Activated naive CD4-positive, alpha-beta T cell treated with anti-CD3 and anti-CD28 coated beads, Interleukin-2, amount 50 U/mL, for 72 hours (primary cell): ENCODE measurements around the gene VPS26B. TPM values are rescaled to one million over a fixed set of nuclear protein-coding genes. Genes with fewer than 3 reads are reported as not detected.
A peak's percentile ranks its signal among the peaks of the same experiment; 100 is the strongest.
"Not testable (repeated sequence)": the region's sequence is repeated elsewhere in the genome, so short reads cannot be mapped to it uniquely, and the experiment has no call there.

Source experiments
- ATAC-seq, 2 donors: fragments of 150-1000 bp; cut with Tn5 transposase; 2 replicates each; pipeline ENCODE4 v1.10.0; 2021; ENCODE audit warnings: mild to moderate bottlenecking in 2 of 2, moderate library complexity in 2 of 2
- DNase-seq, 2 donors: peaks; one replicate each; pipeline ENCODE4 v3.0.0; 2021 to 2022; ENCODE audit warnings: low spot score in 2 of 2
- H3K27ac Mint-ChIP-seq, 2 donors: one replicate each; pipeline ENCODE4 v1.8.0; 2022; ENCODE audit warnings: mild to moderate bottlenecking in 2 of 2, mixed read lengths in 2 of 2
- H3K36me3 Mint-ChIP-seq, 2 donors: one replicate each; pipeline ENCODE4 v1.8.0; 2022; ENCODE audit warnings: mixed read lengths in 2 of 2
- H3K9me3 Mint-ChIP-seq, 2 donors: one replicate each; pipeline ENCODE4 v1.8.0; 2022; ENCODE audit warnings: mixed read lengths in 2 of 2
- total RNA-seq, 2 donors: library from RNA; stranded (reverse); gene quantifications; one replicate each; pipeline ENCODE4 v1.2.3, GENCODE V29; 2022

Gene VPS26B
- total RNA-seq, 2 donors from 2014 or later, result 38.5 to 39.2 TPM

DNA sequence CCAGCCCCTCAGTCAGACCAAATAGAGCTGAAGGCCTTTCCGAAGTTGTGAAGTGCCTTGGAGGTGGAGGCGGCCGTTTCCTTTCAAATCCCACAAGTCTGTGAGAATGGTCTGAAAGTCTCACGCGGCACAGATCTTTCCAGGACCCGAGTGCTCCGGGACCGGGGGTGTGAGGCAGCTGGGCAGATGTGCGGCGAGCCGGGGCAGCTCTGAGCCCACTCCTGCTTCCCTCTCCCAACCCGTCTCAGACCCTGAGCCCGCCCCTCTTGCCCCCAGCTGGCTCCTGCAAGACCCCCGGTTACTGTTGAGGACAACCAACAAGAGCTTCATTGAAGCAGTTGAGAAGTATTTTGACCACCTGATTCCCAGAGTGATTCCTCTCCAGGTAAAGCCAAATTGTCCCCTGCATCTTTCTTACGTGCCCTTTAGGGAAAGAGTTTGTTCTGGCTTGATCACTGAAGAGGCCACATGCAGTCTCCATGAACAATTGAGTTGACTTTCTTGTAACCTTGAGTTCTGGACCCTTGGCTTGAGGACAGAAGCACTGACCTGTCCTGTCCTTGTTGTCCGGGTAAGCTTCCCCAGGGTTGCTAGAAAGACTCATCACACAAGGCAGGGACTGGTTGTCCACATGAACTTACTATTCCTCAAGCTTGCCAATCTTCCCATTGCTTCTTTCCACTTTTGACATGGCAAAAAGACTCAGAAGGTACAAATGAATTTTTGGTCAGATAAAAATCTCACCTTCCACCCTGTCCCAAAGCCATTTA, 59.2 kb downstream of the VPS26B start:
- no peak for ATAC-seq
- no peaks in the 10 kb centered on the region for H3K9me3 Mint-ChIP-seq
- DNase-seq, result no peak
- H3K27ac Mint-ChIP-seq, result peak overlapping the region in 1 of 2 donors; percentile 14
- peaks cover 0 to 13% of the 10 kb centered on the region in 2 donors for H3K36me3 Mint-ChIP-seq

DNA sequence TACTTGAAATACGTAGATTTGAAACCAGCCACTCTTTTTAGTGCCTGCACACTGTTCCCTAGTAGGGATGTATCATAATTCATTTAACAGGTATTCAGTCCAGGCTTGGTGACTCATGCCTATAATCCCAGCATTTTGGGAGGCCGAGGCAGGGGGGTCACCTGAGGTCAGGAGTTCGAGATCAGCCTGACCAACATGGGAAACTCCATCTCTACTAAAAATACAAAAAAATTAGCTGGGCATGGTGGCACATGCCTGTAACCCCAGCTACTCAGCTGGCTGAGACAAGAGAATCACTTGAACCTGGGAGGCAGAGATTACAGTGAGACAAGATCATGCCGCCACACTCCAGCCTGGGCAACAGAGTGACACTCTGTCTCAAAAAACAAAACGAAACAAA, 59.9 kb downstream of the VPS26B start:
- peak overlapping the region in 1 of 2 donors; percentile 14 for H3K27ac Mint-ChIP-seq
- ATAC-seq, DNase-seq, H3K9me3 Mint-ChIP-seq: not testable (repeated sequence)
- H3K36me3 Mint-ChIP-seq, result peaks cover 0 to 10% of the 10 kb centered on the region in 2 donors

DNA sequence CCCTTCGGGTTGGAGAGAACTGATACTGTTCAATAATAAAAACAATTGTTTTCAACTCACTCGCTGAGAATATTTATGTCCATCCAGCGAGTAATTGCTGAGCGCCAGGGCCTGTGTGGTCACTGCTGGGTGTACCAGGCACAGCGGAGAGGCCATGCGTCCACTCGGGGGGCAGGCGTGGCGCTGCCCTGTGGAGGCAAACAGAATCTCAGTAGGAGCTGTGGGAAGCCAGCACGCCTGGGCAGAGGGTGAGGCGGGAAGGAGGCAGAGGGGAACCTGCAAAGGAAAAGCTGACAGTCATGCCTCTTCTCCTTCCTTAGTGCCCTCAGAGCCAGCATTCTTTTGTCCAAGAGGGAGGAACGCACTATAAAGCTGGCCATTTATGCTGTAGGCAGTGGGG, 63.1 kb downstream of the VPS26B start:
- Mint-ChIP-seq H3K9me3 (no peaks in the 10 kb centered on the region), H3K36me3 (peaks cover 0 to 10% of the 10 kb centered on the region in 2 donors), H3K27ac (no peak overlapping the region)
- ATAC-seq, result no peak
- DNase-seq, result no peak

DNA sequence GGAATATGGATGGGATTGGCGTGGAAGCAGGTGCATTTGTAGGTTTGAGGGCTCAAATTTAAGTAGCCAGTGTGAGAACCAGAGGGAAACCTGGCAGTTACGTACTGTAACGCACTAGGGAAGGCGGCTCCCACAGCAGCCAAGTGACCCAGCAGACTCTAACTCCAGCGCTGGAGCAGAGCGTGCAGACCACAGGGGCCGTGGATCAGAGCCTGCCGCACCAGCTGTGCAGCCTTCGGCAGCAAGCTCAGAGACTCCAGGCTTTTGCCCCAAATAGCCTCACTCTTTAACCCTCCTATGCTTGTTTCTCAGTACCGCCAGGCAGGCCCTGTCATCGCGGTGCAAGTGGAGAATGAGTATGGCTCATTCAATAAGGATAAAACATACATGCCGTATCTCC, 64.0 kb downstream of the VPS26B start:
- ATAC-seq (no peak), DNase-seq (no peak)
- Mint-ChIP-seq H3K36me3 (peaks cover 0 to 10% of the 10 kb centered on the region in 2 donors), H3K9me3 (no peaks in the 10 kb centered on the region), H3K27ac (no peak overlapping the region)

DNA sequence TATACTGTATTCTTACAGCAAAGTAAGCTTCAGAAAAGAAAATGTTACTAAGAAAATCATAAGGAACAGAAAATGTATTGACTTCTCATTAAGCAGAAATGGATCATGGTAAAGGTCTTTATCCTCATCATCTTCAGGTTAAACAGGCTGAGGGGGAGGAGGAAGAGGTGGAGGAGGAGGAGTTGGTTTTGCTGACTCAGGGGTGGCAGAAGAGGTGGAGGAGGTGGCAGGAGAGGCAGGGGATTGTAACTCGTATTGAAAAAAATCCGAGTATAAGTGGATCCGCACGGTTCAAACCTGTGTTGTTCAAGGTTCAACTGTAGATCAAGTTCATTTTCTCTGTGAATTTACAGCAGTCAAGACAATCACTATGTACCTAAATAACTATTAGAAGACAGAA, 64.7 kb downstream of the VPS26B start:
- ATAC-seq (no peak), DNase-seq (no peak)
- peaks cover 0 to 3% of the 10 kb centered on the region in 2 donors for H3K36me3 Mint-ChIP-seq
- H3K27ac Mint-ChIP-seq, result peak overlapping the region in 1 of 2 donors; percentile 47
- no peaks in the 10 kb centered on the region for H3K9me3 Mint-ChIP-seq

GRCh38 chr11:134289789-134290188, 65.3 kb downstream of the VPS26B start:
- no peak for ATAC-seq
- Mint-ChIP-seq H3K9me3 (no peaks in the 10 kb centered on the region), H3K36me3 (no peaks in the 10 kb centered on the region), H3K27ac (no peak overlapping the region)
- DNase-seq, result no peak

GRCh38 chr11:134290646-134291045, 66.2 kb downstream of the VPS26B start:
- Mint-ChIP-seq H3K27ac (no peak overlapping the region), H3K36me3 (no peaks in the 10 kb centered on the region), H3K9me3 (no peaks in the 10 kb centered on the region)
- no peak for DNase-seq
- no peak for ATAC-seq

- no peak overlapping the region for H3K27ac Mint-ChIP-seq
- ATAC-seq (no peak), DNase-seq (no peak)
- no peaks in the 10 kb centered on the region for H3K9me3 Mint-ChIP-seq
- no peaks in the 10 kb centered on the region for H3K36me3 Mint-ChIP-seq
Observed at GRCh38 chr11:134291196-134291595, 66.7 kb downstream of the VPS26B start.

GRCh38 chr11:134292661-134293060, 68.2 kb downstream of the VPS26B start:
- Mint-ChIP-seq H3K9me3 (no peaks in the 10 kb centered on the region), H3K27ac (no peak overlapping the region), H3K36me3 (no peaks in the 10 kb centered on the region)
- ATAC-seq (no peak), DNase-seq (no peak)

GRCh38 chr11:134293119-134294113, 68.9 kb downstream of the VPS26B start:
- Mint-ChIP-seq H3K9me3 (no peaks in the 10 kb centered on the region), H3K27ac (peak overlapping the region in 1 of 2 donors; percentile 29), H3K36me3 (no peaks in the 10 kb centered on the region)
- ATAC-seq, result no peak
- no peak for DNase-seq

DNA sequence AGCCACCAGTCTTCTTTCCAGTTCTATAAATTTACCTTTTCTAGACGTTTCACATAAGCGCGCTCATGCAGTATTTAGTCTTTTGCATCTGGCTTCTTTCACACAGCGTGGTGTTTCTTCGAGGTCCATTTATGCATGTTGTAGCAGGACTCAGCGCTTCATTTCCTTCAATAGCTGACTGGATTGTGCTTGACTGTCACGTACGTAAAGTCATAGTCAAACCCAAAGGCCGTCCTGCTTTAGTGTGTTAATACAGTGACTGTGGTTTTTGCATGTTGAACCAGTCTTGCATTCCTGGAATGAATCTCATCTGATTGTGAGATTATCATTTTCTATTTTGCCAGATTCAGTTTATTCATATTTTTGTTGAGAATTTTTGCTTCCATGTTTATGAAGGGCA, 70.2 kb downstream of the VPS26B start:
- H3K27ac Mint-ChIP-seq, result no peak overlapping the region
- H3K36me3 Mint-ChIP-seq, result no peaks in the 10 kb centered on the region
- no peaks in the 10 kb centered on the region for H3K9me3 Mint-ChIP-seq
- no peak for DNase-seq
- peak in 1 of 2 donors; percentile 66 for ATAC-seq

Other genes with a start within 250 kb of the VPS26B start
- gene JAM3, start 155.6 kb upstream of the VPS26B start, total RNA-seq, result 10 to 100 TPM in 1 of 2 donors, under 1 TPM in 1; 0.98 to 17.7 TPM
- gene NCAPD3, start 704 bp upstream of the VPS26B start, total RNA-seq, result 100 to 1,000 TPM in 1 of 2 donors, 10 to 100 TPM in 1; 93.7 to 169 TPM
- 10 to 100 TPM; 81.4 to 85.0 TPM for gene THYN1, start 28.7 kb downstream of the VPS26B start, total RNA-seq
- gene ACAD8, start 28.9 kb downstream of the VPS26B start, total RNA-seq, result 10 to 100 TPM; 19.2 to 25.2 TPM
- gene GLB1L3, start 51.7 kb downstream of the VPS26B start, total RNA-seq, result 10 to 100 TPM in 1 of 2 donors, 1 to 10 TPM in 1; 7.3 to 19.3 TPM
- gene GLB1L2, start 107.3 kb downstream of the VPS26B start, total RNA-seq, result 1 to 10 TPM; 2.4 to 4.9 TPM
- gene B3GAT1, start 187.6 kb downstream of the VPS26B start, total RNA-seq, result under 1 TPM; 0.09 to 0.23 TPM